Spleen (tissue), 7 donors: ENCODE measurements around the gene ALS2CL.

ENCODE experiments used
- CTCF ChIP-seq, 11 experiments: fragments of 200-600 bp in 7 of 11; fragments of 450-650 bp in 4 of 11; sonication (generic) in 4 of 11; IDR thresholded peaks in 8 of 11; conservative IDR thresholded peaks in 3 of 11; 1 replicate in 7 of 11; 2 replicates in 4 of 11; pipeline versions ENCODE4 v1.4.0 to v1.8.0; 2016 to 2021; ENCODE audit warnings: antibody characterized with exemption in 11 of 11, inconsistent platforms in 4 of 11, mild to moderate bottlenecking in 1 of 11
- POLR2A ChIP-seq, 3 donors: fragments of 450-650 bp; IDR thresholded peaks; one replicate each; pipeline ENCODE4 v1.5.1; 2017; ENCODE audit warnings: antibody characterized with exemption in 3 of 3, mild to moderate bottlenecking in 1 of 3
- POLR2AphosphoS5 ChIP-seq, 3 donors: sonication (generic); formaldehyde crosslinking; IDR thresholded peaks; one replicate each; pipeline ENCODE4 v1.5.1; 2017; ENCODE audit warnings: antibody characterized with exemption in 3 of 3
- donor health status: DM: no; HTN: no; CAD: no; lungs with moderate emphysema.
- donor health status: DM: no; HTN: no; CAD: no.
- donor health status: DM: no; HTN: no; CAD: no.

DNA sequence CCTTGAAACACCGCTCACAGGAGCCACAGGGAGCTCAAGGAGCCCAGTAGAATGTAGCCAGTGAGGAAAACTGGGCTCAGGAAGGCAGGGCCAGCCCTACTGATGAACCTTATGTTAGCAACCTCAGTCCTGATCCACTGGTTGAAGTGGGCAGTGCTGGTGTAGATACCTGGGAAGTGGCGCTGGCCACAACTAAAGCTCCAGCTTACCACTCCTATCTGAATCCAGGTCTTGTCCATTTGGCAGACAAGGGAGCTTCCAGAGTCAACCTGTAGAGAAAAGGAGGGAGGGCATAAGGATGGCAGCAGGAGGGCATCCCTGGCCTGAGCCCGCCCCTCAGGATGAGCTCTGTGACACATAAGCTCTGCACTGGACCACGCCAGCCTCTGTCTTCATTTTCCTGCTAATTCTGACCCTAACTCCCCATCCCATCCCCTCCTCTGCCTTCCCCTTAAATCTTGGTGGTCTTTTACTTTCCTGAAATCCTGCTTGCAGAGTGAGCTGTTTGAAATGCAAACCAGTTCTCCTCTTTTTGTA, 26.3 kb upstream of the ALS2CL start:
- TF ChIP-seq CTCF (IDR thresholded peaks at IDR 0.05 in 8 of 11, conservative IDR thresholded peaks at IDR 0.05 in 3 of 11) (no peak), POLR2A (IDR thresholded peaks at IDR 0.05) (no peak), POLR2AphosphoS5 (IDR thresholded peaks at IDR 0.05) (no peak)
